Esophagus mucosa (tissue), 1 donor: ENCODE data around the gene ALDH3B2. TPM values are rescaled to one million over a fixed set of nuclear protein-coding genes. Genes with fewer than 3 reads are reported as not detected.
A peak's percentile ranks its signal among the peaks of the same experiment; 100 is the strongest.
"Not testable (repeated sequence)": the region's sequence is repeated elsewhere in the genome, so short reads cannot be mapped to it uniquely, and the experiment has no call there.

Source experiments
- ATAC-seq: fragments of 200-7000 bp; cut with Tn5 transposase; one replicate; pipeline ENCODE4 v1.9.1; 2020
- total RNA-seq: library from RNA; stranded (reverse); gene quantifications from one replicate; pipeline ENCODE4 v1.2.4, GENCODE V29; 2023
- donor health status: DM: yes; HTN: yes; CAD: no.

Gene ALDH3B2
- total RNA-seq, 1 donor from 2014 or later, result 206 TPM

DNA sequence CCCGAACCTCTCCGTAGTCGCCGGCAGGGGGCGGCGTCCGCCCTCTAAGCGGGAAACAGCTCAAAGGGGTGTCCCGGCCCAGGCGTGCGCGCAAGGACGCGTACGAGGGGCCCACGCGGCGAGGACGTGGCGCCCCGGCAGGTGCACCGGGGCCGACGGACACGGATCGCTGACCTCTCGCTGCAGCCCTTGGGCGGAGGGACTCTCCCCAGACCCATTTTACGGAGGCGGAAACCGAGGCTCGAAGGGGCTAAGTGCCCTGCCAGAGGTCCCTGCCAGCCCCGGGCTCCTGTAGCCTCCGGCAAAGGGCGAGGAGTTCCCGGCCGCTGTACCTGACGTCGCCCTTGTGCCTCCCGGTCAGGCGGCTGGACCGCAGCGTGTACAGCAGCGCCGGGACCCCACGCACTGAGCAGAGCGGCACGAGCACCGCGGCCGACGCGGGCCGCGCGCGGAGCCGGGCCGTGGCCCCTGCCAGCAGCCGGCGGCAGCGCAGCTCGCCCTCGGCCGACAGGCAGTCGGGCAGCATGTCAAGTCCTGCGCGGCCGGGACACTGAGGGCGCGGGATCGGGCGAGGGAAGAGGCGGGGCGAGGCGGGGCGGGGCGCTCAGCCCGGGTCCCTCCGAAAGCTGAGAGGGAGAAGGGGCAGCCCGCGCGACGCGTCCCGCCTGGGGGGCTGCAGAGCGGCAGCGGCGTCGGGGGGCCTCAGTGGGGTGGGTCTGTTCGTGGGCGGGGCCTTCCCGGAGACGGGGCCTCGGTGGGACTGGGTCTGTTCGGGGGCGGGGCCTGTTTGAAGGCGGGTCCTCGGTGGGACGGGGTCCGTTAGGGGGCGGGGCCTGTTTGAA lies 44.8 kb downstream of the ALDH3B2 start, which contains the start of gene NUDT8:
TSS of gene NUDT8 (minus strand) at position 552 of the 842 bp plus-strand sequence. CDS start at position 526, 26 bp downstream.
- peak; percentile 68 for ATAC-seq

DNA sequence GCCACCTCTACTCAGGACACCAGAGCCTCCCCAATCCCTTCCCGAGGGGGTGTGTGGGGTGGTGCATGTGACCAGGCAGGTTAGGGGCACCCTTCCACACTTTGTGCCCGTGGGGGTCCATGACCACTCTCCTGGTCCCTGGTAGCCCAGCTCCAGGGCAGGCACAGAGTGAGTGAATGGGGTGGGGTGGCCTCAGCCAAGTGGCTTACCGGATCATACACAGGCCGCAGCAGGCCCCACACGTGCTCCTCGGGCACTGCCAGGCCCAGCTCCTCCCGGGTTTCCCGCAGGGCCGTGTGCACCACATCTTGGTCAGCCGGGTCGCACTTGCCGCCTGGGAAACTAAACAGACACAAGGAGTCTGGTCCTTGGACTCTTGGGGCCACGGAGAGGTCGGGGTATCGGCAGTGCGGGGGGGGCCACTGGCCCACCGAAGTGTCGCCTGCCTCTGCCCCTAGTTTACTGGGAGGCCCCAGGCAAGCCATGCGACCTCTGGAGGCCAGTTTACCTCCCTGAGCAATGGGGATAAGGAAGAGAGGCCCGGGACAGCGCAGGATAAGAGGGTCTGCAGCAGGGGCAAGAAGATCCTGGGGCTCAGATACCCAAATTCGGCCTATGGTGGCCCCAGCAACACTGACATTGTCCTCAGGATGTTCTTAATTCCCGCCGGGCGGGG lies 45.6 kb downstream of the ALDH3B2 start:
- peak; percentile 37 for ATAC-seq

- no peak for ATAC-seq
Observed at GRCh38 chr11:67627812-67628624, 46.4 kb downstream of the ALDH3B2 start.

- no peak for ATAC-seq
Observed at GRCh38 chr11:67627441-67627811, 47.0 kb downstream of the ALDH3B2 start.

DNA sequence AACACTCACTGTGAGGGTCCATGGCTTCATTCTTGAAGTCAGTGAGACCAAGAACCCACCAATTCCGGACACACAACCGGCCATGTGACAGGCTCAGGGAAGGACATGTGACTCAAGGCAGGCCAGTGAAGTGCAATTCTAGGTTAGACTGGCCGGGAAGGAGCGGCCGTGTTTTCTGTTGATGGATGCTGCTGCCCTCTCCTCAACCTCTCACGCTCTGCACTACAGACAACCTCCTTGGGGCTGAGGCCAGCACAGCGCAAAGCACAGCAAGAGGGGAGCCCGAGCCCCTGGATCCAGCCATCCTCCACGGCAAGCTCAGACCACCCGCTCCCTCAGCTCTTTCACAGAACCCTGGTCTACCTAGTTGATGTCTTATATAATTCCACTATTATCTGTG lies 47.5 kb downstream of the ALDH3B2 start:
- no peak for ATAC-seq

GRCh38 chr11:67626131-67626833 lies 48.1 kb downstream of the ALDH3B2 start:
- not testable (repeated sequence) for ATAC-seq

GRCh38 chr11:67623795-67624194 lies 50.6 kb downstream of the ALDH3B2 start:
- not testable (repeated sequence) for ATAC-seq

DNA sequence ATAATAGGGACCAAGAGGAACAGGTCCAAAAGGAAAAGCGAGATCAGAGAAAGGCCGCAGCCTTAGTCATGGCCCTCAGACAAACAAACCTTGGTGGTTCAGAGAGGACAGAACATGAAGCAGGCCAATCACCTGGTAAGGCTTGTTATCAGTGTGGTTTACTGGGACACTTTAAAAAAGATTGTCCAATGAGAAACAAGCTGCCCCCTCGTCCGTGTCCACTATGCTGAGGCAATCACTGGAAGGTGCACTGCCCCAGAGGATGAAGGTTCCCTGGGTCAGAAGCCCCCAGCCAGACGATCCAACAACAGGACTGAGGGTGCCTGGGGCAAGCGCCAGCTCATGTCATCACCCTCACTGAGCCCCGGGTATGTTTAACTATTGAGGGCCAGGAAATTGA lies 51.5 kb downstream of the ALDH3B2 start:
- ATAC-seq, result not testable (repeated sequence)

DNA sequence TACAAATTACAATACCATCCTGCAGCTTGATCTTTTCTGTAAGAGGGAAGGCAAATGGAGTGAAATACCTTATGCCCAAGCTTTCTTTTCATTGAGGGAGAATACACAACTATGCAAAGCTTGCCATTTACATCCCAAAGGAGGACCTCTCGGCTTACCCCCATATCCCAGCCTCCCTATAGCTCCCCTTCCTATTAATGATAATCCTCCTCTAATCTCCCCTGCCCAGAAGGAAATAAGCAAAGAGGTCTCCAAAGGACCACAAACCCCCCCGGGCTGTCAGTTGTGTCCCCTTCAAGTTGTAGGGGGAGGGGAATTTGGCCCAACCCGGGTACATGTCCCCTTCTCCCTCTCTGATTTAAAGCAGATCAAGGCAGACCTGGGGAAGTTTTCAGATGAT lies 52.5 kb downstream of the ALDH3B2 start:
- not testable (repeated sequence) for ATAC-seq

- not testable (repeated sequence) for ATAC-seq
Observed at GRCh38 chr11:67620621-67621020, 53.8 kb downstream of the ALDH3B2 start.

DNA sequence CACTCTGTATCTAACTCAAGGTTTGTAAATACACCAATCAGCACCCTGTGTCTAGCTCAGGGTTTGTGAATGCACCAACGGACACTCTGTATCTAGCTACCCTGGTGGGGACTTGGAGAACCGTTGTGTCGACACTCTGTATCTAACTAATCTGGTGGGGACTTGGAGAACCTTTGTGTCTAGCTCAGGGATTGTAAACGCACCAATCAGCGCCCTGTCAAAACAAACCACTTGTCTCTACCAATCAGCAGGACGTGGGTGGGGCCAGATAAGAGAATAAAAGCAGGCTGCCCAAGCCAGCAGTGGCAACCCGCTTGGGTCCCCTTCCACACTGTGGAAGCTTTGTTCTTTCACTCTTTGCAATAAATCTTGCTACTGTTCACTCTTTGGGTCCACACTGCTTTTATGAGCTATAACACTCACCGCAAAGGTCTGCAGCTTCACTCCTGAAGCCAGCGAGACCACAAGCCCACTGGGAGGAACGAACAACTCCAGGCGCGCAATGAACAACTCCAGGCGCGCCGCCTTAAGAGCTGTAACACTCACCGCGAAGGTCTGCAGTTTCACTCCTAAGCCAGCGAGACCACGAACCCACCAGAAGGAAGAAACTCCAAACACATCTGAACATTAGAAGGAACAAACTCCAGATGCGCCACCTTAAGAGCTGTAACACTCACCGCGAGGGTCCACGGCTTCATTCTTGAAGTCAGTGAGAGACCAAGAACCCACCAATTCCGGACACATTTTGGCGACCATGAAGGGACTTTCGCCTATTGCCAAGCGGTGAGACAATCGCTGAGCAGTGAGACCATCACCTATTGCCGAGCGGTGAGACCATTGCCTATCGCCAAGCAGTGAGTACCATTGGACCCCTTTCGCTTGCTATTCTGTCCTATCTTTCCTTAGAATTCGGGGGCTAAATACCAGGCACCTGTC lies 54.5 kb downstream of the ALDH3B2 start:
- ATAC-seq, result not testable (repeated sequence)

DNA sequence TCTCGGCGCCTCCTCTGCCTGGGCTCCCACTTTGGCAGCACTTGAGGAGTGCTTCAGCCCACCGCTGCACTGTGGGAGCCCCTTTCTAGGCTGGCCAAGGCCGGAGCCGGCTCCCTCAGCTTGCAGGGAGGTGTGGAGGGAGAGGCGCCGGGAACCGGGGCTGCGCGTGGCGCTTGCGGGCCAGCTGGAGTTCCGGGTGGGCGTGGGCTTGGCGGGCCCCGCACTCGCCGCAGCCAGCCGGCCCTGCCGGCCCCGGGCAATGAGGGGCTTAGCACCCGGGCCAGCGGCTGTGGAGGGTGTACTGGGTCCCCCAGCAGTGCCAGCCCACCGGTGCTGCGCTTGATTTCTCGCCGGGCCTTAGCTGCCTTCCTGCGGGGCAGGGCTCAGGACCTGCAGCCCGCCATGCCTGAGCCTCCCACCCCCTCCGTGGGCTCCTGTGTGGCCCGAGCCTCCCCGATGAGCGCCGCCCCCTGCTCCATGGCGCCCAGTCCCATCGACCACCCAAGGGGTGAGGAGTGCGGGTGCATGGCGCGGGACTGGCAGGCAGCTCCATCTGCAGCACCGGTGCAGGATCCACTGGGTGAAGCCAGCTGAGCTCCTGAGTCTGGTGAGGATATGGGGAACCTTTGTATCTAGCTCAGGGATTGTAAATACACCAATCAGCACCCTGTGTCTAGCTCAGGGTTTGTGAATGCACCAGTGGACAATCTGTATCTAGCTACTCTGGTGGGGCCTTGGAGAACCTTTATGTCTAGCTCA lies 55.3 kb downstream of the ALDH3B2 start:
- ATAC-seq, result not testable (repeated sequence)

GRCh38 chr11:67617243-67617953 lies 57.0 kb downstream of the ALDH3B2 start:
- ATAC-seq, result no peak

DNA sequence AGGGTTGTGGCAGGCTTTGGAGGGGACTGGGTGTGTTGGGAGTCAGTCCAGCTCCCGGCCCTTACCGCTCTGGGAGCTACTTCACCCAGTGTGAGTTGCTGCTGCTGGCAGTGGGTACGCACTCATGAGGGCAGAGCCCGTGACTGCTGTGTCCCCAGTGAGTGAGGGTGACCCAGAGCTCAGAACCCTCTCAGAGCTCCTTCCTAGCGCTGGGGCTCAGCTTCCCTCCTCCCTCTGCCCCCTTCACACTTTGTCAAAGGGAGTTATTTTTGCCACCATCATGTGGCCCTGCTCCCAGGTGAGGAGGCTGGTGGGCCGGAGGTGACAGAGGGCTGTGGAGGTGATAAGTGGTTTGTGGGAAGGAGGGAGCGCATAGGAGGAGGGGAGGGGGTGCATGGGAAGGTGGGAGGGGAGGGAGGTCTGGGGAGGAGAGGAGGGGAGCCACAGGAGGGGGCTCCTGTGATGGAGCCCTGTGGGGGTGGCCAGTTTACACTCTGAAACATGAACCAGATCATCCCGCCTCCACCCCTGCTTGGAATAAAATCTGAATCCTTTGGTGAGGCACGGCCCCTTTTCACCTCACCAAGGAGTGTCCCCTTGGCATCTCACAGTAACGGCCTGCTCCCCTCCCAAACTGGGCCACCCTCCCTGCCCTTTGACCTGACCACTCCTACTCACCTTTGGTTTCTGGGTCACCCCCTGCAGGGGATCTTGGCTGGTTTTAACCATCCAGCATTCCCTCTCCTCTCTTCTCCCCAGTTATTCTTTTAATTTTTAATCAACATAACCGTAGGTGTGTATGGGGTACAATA lies 57.8 kb downstream of the ALDH3B2 start:
- no peak for ATAC-seq

DNA sequence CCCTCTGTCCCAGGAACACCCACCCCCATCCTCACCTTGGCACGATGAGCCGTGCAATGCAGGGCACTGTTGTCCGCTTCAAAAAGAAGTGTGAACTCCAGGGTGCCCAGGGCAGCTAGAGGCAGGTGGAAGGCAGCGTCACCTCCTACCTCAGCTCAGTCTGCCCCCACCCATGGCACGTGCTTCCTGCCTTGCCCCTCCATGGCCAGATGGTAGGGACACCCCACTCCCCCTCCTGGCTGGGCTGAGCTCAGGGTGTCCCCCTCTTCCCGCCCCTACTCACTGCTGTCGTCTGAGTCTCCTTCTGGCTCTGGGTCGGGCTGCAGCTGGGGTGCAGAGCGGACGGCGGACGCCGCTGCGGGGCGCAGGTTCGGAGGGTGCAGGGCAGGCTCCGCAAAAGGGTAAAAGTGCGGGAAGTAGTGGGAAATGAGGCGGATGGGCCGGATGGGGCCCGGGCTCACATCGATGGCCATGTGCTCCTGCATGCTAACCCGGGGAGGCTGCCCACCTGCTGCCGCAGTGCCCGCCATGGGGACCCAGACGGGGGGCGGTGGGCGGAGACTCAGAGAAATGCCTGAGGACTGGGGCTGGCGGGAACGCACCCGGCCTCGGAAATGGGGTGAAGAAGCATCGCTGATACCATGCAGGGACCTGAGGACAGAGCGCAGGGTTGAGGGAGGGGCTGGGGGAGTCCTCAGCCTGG lies 58.5 kb downstream of the ALDH3B2 start:
- ATAC-seq, result peak; percentile 2

DNA sequence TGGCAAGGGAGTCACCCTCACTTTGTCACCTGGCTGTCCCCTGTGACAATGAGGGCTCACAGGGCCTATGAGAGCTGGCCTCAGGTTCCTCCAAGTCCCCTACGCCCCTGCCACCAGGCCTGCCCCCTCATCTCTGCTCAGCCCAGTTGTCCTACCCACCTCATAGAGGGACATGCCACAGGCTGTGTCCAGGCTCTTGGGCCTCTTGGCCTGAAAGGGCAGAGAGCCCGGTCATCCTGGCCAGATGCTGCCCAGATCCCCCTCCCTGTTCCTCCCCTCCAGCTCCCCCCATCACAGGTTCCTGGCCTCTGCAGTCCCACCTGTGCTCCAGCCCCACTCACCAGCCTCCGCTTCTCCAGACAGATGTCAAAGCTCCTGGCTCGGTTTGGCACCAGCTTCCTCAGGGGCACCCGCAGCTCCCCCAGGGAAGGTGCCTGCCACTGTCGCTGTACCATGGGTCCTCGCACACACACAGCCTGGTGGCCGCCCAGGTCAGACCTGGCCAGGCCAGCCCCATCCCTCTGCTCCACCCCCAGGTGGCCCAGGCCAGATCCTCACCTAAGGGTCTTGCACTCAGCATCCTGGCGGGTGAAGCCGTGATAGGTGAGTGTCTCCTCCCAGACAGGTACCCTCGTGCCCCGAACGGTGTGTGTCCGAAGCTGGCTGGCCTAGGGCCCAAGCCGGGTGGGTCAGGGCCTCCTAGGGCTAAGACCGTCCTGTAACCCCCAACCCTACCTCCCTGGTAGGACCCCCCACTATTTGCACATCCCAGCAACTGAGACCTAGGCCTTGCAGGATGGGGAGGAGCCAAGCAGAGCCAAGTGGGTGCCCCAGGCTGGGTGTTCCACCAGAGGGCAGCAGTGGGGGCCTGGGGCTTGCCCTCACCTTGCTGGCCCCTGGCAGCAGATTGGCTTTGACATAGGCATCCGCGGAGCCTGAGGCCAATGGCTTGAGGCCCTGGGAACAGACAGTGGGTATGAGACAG lies 59.4 kb downstream of the ALDH3B2 start:
- peak; percentile 62 for ATAC-seq
